Astrocyte of the spinal cord (primary cell): ENCODE measurements around the gene KCNG4.
"Not testable (repeated sequence)": the region's sequence is repeated elsewhere in the genome, so short reads cannot be mapped to it uniquely, and the experiment has no call there.

Experiments used
- DNase-seq: peaks from one replicate; pipeline ENCODE4 v3.0.0; 2011; ENCODE audit warnings: low read depth, low spot score
- H3K4me3 ChIP-seq: 2 replicates; pipeline ENCODE4 v1.5.1; 2011; ENCODE audit warnings: low read depth, mild to moderate bottlenecking, low read length, moderate library complexity
- CTCF ChIP-seq: IDR thresholded peaks from 2 replicates; pipeline ENCODE4 v1.5.1; 2012; ENCODE audit warnings: low read depth, mild to moderate bottlenecking, low read length, inconsistent platforms
- in situ Hi-C: cut with HindIII; loops from 2 replicates; pipeline ENCODE4 v1.10.0; 2017; ENCODE audit warnings: low sequenced_read_pairs

Gene KCNG4

DNA sequence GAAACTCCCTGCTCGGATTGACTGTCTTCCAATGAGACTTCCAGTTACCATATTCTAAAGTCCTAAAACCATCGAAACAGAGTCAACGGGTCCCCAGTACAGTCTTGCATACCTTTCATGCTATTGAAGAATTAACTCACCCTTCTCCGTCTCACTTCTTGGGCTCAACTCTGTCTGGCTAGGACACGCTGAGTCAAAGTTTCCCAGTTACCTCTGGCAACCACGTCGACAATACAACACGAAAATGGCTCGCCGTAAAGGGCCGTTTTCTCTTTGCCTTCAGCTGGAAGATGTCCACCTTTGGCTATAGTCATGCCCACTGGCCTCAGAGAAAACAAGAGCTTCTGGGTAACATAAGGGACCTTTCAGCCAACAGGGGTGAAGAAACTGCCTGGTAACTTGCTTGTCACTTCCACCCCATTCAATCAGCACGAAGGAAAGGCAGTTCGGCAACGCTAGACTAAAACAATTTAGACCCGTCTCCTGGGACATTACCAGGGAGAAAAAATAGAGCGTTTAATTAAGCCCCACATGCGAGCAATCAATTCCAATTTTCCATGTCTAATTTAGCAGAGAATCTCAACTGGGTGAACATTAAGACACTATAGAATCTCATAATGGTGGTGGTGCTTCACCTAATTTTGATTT is 21.5 kb downstream of the KCNG4 start:
- no peak overlapping the region for H3K4me3 ChIP-seq
- no peak for TF ChIP-seq CTCF
- peak; percentile 37 for DNase-seq
- in situ Hi-C loops: no loop called here

DNA sequence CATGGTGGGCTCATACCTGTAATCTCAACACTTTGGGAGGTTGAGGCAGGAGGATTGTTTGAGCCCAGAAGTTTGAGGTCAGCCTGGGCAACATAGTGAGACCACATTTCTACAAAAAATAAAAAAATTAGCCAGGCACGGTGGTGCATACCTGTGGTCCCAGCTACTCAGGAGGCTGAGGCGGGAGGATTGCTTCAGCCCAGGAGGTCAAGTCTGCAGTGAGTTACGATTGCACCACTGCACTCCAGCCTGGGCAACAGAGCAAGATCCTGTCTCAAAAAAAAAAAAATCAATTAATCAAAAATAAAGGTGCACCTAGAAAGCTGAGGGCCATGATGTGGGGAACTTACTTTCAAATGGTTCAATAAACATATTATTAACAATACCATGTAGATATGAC is 23.7 kb downstream of the KCNG4 start:
- DNase-seq, in situ Hi-C loops, H3K4me3 ChIP-seq: not testable (repeated sequence)

- no peak for TF ChIP-seq CTCF
- in situ Hi-C loops: no loop called here
- no peak overlapping the region for H3K4me3 ChIP-seq
- DNase-seq: no peak
These were observed 24.3 kb downstream of the KCNG4 start for GRCh38 chr16:84215531-84215930.

- H3K4me3 ChIP-seq: no peak overlapping the region
- no peak for DNase-seq
- no peak for TF ChIP-seq CTCF
- in situ Hi-C loops: no loop called here
These were observed 25.3 kb downstream of the KCNG4 start for GRCh38 chr16:84214451-84215066.

GRCh38 chr16:84212631-84213030 is 27.2 kb downstream of the KCNG4 start:
- no peak overlapping the region for H3K4me3 ChIP-seq
- DNase-seq: no peak
- in situ Hi-C loops: no loop called here
- TF ChIP-seq CTCF: no peak

DNA sequence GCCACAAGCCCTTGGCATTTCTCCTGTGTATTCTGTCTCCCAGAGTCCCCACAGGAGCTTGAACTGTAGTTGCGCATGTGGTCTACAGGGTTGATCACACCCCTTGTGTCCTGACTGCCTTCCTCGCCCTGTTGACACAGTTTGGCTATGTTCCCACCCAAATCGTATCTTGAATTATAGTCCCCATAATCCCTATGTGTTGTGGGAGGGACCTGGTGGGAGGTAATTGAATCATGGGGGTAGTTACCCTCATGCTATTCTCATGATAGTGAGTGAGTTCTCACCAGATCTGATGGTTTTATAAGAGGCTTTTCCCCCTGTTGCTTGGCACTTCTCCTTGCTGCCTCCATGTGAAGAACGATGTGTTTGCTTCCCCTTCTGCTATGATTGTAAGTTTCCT is 27.7 kb downstream of the KCNG4 start:
- TF ChIP-seq CTCF: no peak
- DNase-seq: no peak
- in situ Hi-C loops: no loop called here
- no peak overlapping the region for H3K4me3 ChIP-seq

DNA sequence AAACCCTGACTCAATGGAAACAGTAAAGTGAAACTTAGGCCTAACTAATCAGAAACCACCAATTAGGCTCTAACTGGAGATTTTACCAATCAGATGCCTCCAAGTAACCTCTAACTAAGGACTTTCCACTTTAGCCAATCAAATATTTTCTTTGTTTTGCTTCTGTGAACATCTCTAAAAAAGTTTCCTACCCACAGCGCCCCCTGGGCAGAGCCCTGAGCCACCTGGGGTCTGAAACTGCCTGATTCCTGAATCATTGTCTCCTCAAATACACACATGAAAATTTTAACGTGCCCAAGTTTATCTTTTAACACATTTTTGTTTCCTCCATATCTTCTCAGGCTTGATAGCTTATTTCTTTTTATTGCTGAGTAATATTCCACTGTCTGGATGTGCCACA is 29.8 kb downstream of the KCNG4 start:
- in situ Hi-C loops: no loop called here
- DNase-seq: no peak
- peak; percentile 5 for TF ChIP-seq CTCF
- H3K4me3 ChIP-seq: no peak overlapping the region
